VCaP (cell line): ENCODE measurements around the gene TK1.

Experiments
- H3K27ac ChIP-seq: fragments of 450-650 bp; 2 replicates; pipeline ENCODE4 v1.5.1; 2017
- CTCF ChIP-seq: fragments of 450-650 bp; conservative IDR thresholded peaks from 2 replicates; pipeline ENCODE4 v1.5.1; 2017; ENCODE audit warnings: mild to moderate bottlenecking, moderate library complexity

TK1 gene

GRCh38 chr17:78124836-78125137 lies 62.1 kb downstream of the TK1 start:
- no peak for TF ChIP-seq CTCF
- no peak overlapping the region for H3K27ac ChIP-seq
